HCT116 (cell line): ENCODE data around the gene OSCP1. TPM values are rescaled to one million over a fixed set of nuclear protein-coding genes. Genes with fewer than 3 reads are reported as not detected.

Source experiments
- ATAC-seq: fragments of 200-7000 bp; cut with Tn5 transposase; 2 replicates; pipeline ENCODE4 v1.9.1; 2020; ENCODE audit warnings: mild to moderate bottlenecking, moderate library complexity
- BruUV-seq: library from RNA; stranded (reverse); fragments of 400-500 nt; replicated peaks from 2 replicates; lab custom pipeline; 2021; lab: Mats Ljungman, UMichigan
- CTCF ChIA-PET: fragments of 300-600 bp; sonication (Branson Sonifier 250); formaldehyde crosslinking; loops from one replicate; lab custom pipeline; 2021; ENCODE audit warnings: antibody characterized with exemption; lab: Charles Lee
- POLR2A ChIA-PET: fragments of 300-600, 350-600 bp; sonication (Branson Sonifier 250); formaldehyde crosslinking; loops from one replicate; lab custom pipeline; 2021; ENCODE audit warnings: antibody characterized with exemption; lab: Charles Lee
- RAD21 ChIA-PET, 2 experiments: fragments of 300-600 bp; sonication (Branson Sonifier 250); formaldehyde crosslinking; loops; one replicate each; lab custom pipeline; 2023; ENCODE audit warnings: low total read pairs in 2 of 2; ENCODE audit not compliant: uncharacterized antibody in 2 of 2, unreplicated experiment in 2 of 2, low non-redundant PET in 1 of 2; lab: Charles Lee
- DNase-seq: peaks from one replicate; pipeline ENCODE4 v3.0.0-alpha.2; 2010; ENCODE audit warnings: low read depth, low spot score
- H2AFZ ChIP-seq: fragments of 200-600 bp; shearing (Covaris generic), sonication (generic); 2 replicates; pipeline ENCODE4 v1.6.1; 2017; ENCODE audit warnings: low read depth, mixed run types, mixed read lengths, antibody characterized with exemption, low read length; ENCODE audit not compliant: poor library complexity, severe bottlenecking
- H3K27ac ChIP-seq: 2 replicates; pipeline ENCODE4 v1.5.1; 2012; ENCODE audit warnings: low read depth, low read length
- H3K27me3 ChIP-seq: fragments of 200-600 bp; sonication (generic); 2 replicates; pipeline ENCODE4 v1.6.1; 2016; ENCODE audit warnings: mixed run types, low read length, mixed read lengths; ENCODE audit not compliant: insufficient read depth
- H3K36me3 ChIP-seq, 2 experiments: fragments of 200-500 bp in 1 of 2; fragments of 200-600 bp in 1 of 2; sonication (Bioruptor generic) in 1 of 2; sonication (generic) in 1 of 2; 2 replicates each; pipeline versions ENCODE4 v1.5.1 to v1.6.1; 2014 to 2016; ENCODE audit warnings: low read length in 2 of 2, inconsistent platforms in 1 of 2, mixed read lengths in 1 of 2, mixed run types in 1 of 2; ENCODE audit not compliant: insufficient read depth in 2 of 2, control insufficient read depth in 1 of 2
- H3K4me1 ChIP-seq, 2 experiments: fragments of 200-600 bp in 1 of 2; sonication (generic) in 1 of 2; 2 replicates each; pipeline versions ENCODE4 v1.5.1 to v1.6.1; 2012 to 2017; ENCODE audit warnings: low read length in 2 of 2, inconsistent platforms in 1 of 2, mild to moderate bottlenecking in 1 of 2, mixed read lengths in 1 of 2, mixed run types in 1 of 2, moderate library complexity in 1 of 2; ENCODE audit not compliant: insufficient read depth in 2 of 2, control insufficient read depth in 1 of 2
- H3K4me2 ChIP-seq: fragments of 200-600 bp; sonication (generic); 2 replicates; pipeline ENCODE4 v1.6.1; 2017; ENCODE audit warnings: mixed run types, low read length, mixed read lengths
- H3K4me3 ChIP-seq, 2 experiments: fragments of 200-600 bp in 1 of 2; sonication (generic) in 1 of 2; replicated peaks in 1 of 2; 2 replicates each; pipeline ENCODE4 v1.5.1; 2011 to 2016; ENCODE audit warnings: low read length in 2 of 2, control low read depth in 1 of 2, low read depth in 1 of 2, mild to moderate bottlenecking in 1 of 2, mixed read lengths in 1 of 2, mixed run types in 1 of 2
- H3K79me2 ChIP-seq: fragments of 200-600 bp; sonication (generic); 2 replicates; pipeline ENCODE4 v1.6.1; 2017; ENCODE audit warnings: mild to moderate bottlenecking, mixed run types, low read length, moderate library complexity, mixed read lengths; ENCODE audit not compliant: insufficient read depth
- H3K9ac ChIP-seq: fragments of 200-600 bp; sonication (generic); 2 replicates; pipeline ENCODE4 v1.6.1; 2016; ENCODE audit warnings: low read length, mixed read lengths
- H3K9me2 ChIP-seq: fragments of 200-600 bp; sonication (generic), shearing (Covaris generic); 2 replicates; pipeline ENCODE4 v1.6.1; 2017; ENCODE audit warnings: mixed run types, mild to moderate bottlenecking, moderate library complexity; ENCODE audit not compliant: insufficient read depth
- H3K9me3 ChIP-seq, 2 experiments: fragments of 200-500 bp in 1 of 2; fragments of 200-600 bp in 1 of 2; sonication (Bioruptor generic) in 1 of 2; sonication (generic) in 1 of 2; 2 replicates each; pipeline ENCODE4 v1.6.1; 2014 to 2017; ENCODE audit warnings: low read length in 2 of 2, mixed read lengths in 2 of 2, inconsistent platforms in 1 of 2, low read depth in 1 of 2, mild to moderate bottlenecking in 1 of 2, mixed run types in 1 of 2, moderate library complexity in 1 of 2; ENCODE audit not compliant: control insufficient read depth in 1 of 2, insufficient read depth in 1 of 2
- H4K20me1 ChIP-seq: fragments of 200-600 bp; sonication (generic), shearing (Covaris generic); 2 replicates; pipeline ENCODE4 v1.6.1; 2017; ENCODE audit warnings: mixed run types, mild to moderate bottlenecking, moderate library complexity; ENCODE audit not compliant: insufficient read depth
- CEBPB ChIP-seq: IDR thresholded peaks from 2 replicates; pipeline ENCODE4 v1.6.1; 2012; ENCODE audit warnings: low read depth
- ELF1 ChIP-seq: IDR thresholded peaks from 2 replicates; pipeline ENCODE4 v1.6.1; 2012; ENCODE audit warnings: low read depth, borderline replicate concordance
- EZH2 ChIP-seq: fragments of 200-600 bp; sonication (generic); IDR thresholded peaks from 2 replicates; pipeline ENCODE4 v1.6.1; 2017; ENCODE audit warnings: antibody characterized with exemption, mixed run types
- FOSL1 ChIP-seq: IDR thresholded peaks from 2 replicates; pipeline ENCODE4 v1.6.1; 2012; ENCODE audit warnings: low read depth
- JUND ChIP-seq: IDR thresholded peaks from 2 replicates; pipeline ENCODE4 v1.6.1; 2012
- RAD21 ChIP-seq: IDR thresholded peaks from 2 replicates; pipeline ENCODE4 v1.6.1; 2012; ENCODE audit warnings: low read depth, mild to moderate bottlenecking
- REST ChIP-seq: IDR thresholded peaks from 2 replicates; pipeline ENCODE4 v1.6.1; 2012; ENCODE audit warnings: low read depth
- SIN3A ChIP-seq: IDR thresholded peaks from 2 replicates; pipeline ENCODE4 v1.6.1; 2012; ENCODE audit warnings: low read depth
- SP1 ChIP-seq: IDR thresholded peaks from 2 replicates; pipeline ENCODE4 v1.6.1; 2012; ENCODE audit warnings: low read depth
- SRF ChIP-seq: IDR thresholded peaks from 2 replicates; pipeline ENCODE4 v1.6.1; 2012; ENCODE audit warnings: low read depth
- TCF7L2 ChIP-seq: IDR thresholded peaks from 2 replicates; pipeline ENCODE4 v1.7.0; 2011; ENCODE audit warnings: borderline replicate concordance, inconsistent platforms; ENCODE audit not compliant: insufficient read depth, insufficient read length; ENCODE audit errors: extremely low read depth
- intact Hi-C: fragments of 100-400 bp; cut with micrococcal nuclease; formaldehyde crosslinking; loops from 2 replicates; pipeline ENCODE4 v1.10.0; 2022
- total RNA-seq: library from RNA; stranded (reverse); gene quantifications from one replicate; pipeline ENCODE4 v1.2.1, GENCODE V29; 2021; ENCODE audit not compliant: unreplicated experiment
- TF ChIP-seq, protein P1 (sequence below), 3 experiments: fragments of 200-600 bp in 1 of 3; sonication (generic) in 1 of 3; IDR thresholded peaks in 2 of 3; conservative IDR thresholded peaks in 1 of 3; 2 replicates each; pipeline ENCODE4 v1.5.1; 2012 to 2017; ENCODE audit warnings: low read depth in 2 of 3, low read length in 2 of 3, antibody characterized with exemption in 1 of 3, borderline replicate concordance in 1 of 3, control low read depth in 1 of 3, mild to moderate bottlenecking in 1 of 3, mixed read lengths in 1 of 3, mixed run types in 1 of 3, moderate library complexity in 1 of 3; ENCODE audit not compliant: insufficient read depth in 1 of 3

Gene OSCP1
- total RNA-seq, 1 experiment from 2014 or later: 4.1 TPM

DNA sequence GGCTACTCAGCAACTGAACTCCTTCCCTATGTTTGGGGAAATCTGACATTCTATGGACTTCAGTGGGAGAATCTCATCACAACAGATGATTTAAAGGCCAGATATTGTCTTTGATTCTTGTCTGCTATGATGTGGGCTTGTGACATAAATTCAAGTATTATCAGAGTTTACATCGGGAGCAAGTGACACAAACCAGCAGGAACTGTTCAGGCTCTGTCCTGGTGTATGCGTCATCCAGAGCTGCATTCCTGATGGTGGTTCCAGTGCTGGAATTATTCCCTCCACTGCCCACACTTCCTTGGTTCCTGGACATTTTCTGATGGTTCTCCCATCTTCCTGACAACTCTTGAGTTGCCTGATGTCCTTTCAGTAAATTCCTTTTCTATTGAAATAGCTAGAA, 41.8 kb downstream of the OSCP1 start:
- RAD21 ChIA-PET: no interaction called here
- POLR2A ChIA-PET: no interaction called here
- CTCF ChIA-PET: no interaction called here
- Histone ChIP-seq H2AFZ (no peak overlapping the region), H3K9me3 (no peaks in the 10 kb centered on the region), H4K20me1 (no peaks in the 10 kb centered on the region), H3K4me1 (peaks cover 5 to 11% of the 10 kb centered on the region in 2 experiments; a peak in 3 of 4 replicates), H3K79me2 (no peaks in the 10 kb centered on the region), H3K4me3 (no peak overlapping the region), H3K27me3 (no peaks in the 10 kb centered on the region), H3K9me2 (no peaks in the 10 kb centered on the region), H3K27ac (no peak overlapping the region), H3K4me2 (no peak overlapping the region), H3K36me3 (no peaks in the 10 kb centered on the region; a peak in 1 of 4 replicates), H3K9ac (no peak overlapping the region)
- no TSS peak for BruUV-seq
- intact Hi-C loops: no loop called here
- DNase-seq (no peak), ATAC-seq (no peak)
- TF ChIP-seq FOSL1 (no peak), EZH2 (no peak), SIN3A (no peak), RAD21 (no peak), REST (no peak), JUND (no peak), CEBPB (no peak), TCF7L2 (no peak), SP1 (no peak), SRF (no peak), ELF1 (no peak)
- TF ChIP-seq, protein P1, sequence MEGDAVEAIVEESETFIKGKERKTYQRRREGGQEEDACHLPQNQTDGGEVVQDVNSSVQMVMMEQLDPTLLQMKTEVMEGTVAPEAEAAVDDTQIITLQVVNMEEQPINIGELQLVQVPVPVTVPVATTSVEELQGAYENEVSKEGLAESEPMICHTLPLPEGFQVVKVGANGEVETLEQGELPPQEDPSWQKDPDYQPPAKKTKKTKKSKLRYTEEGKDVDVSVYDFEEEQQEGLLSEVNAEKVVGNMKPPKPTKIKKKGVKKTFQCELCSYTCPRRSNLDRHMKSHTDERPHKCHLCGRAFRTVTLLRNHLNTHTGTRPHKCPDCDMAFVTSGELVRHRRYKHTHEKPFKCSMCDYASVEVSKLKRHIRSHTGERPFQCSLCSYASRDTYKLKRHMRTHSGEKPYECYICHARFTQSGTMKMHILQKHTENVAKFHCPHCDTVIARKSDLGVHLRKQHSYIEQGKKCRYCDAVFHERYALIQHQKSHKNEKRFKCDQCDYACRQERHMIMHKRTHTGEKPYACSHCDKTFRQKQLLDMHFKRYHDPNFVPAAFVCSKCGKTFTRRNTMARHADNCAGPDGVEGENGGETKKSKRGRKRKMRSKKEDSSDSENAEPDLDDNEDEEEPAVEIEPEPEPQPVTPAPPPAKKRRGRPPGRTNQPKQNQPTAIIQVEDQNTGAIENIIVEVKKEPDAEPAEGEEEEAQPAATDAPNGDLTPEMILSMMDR (IDR thresholded peaks at IDR 0.05 in 2 of 3, conservative IDR thresholded peaks at IDR 0.05 in 1 of 3; ENCODE audit: borderline replicate concordance in 1 of 3, insufficient read depth in 1 of 3, low read depth in 2 of 3, low read length in 2 of 3): no peak
